Lower leg skin (tissue), 4 donors: ENCODE measurements around the gene FHOD3. TPM values are rescaled to one million over a fixed set of nuclear protein-coding genes. Genes with fewer than 3 reads are reported as not detected.

Experiments
- DNase-seq, 2 donors: peaks; one replicate each; pipeline ENCODE4 v3.0.0-alpha.2; 2019; ENCODE audit warnings: low spot score in 2 of 2
- H3K4me3 ChIP-seq: fragments of 200-600 bp; sonication (generic); 2 replicates; pipeline ENCODE4 v1.5.1; 2017; ENCODE audit warnings: mild to moderate bottlenecking, low read depth; ENCODE audit not compliant: poor library complexity, severe bottlenecking
- POLR2A ChIP-seq, 2 donors: fragments of 450-650 bp; IDR thresholded peaks; one replicate each; pipeline ENCODE4 v1.6.1; 2016 to 2017; ENCODE audit warnings: antibody characterized with exemption in 2 of 2, mild to moderate bottlenecking in 1 of 2, moderate library complexity in 1 of 2
- WGBS, 2 donors: methylation state at CpG; one replicate each; pipeline ENCODE4 v1.1.5; 2018; 5-methylcytosine and 5-hydroxymethylcytosine counted together
- intact Hi-C: fragments of 100-400 bp; cut with DNase I; formaldehyde crosslinking; loops from one replicate; pipeline ENCODE4 v1.15.0; 2023; ENCODE audit warnings: low total_unique reads
- total RNA-seq, 4 donors: library from RNA; depleted of rRNA; stranded (reverse); fragments of >200 nt; gene quantifications; one replicate each; pipeline ENCODE4 v1.1.0, GENCODE V29; 2016
- TF ChIP-seq, protein P1 (sequence below), 3 donors: fragments of 450-650 bp; IDR thresholded peaks; one replicate each; pipeline ENCODE4 v1.5.1; 2016; ENCODE audit warnings: antibody characterized with exemption in 3 of 3, mild to moderate bottlenecking in 3 of 3, moderate library complexity in 2 of 3

Gene FHOD3
- total RNA-seq, 4 donors from 2014 or later = 5.3 to 15.1 (median 7.8) TPM

GRCh38 chr18:36295214-36295613, 2.3 kb upstream of the FHOD3 start:
- no peak for DNase-seq
- intact Hi-C loops = no loop called here
- 87 to 88% methylated on average over 1 of the region's 1 CpG for WGBS, 2 donors
- H3K4me3 ChIP-seq = no peak overlapping the region
- TF ChIP-seq, protein P1, sequence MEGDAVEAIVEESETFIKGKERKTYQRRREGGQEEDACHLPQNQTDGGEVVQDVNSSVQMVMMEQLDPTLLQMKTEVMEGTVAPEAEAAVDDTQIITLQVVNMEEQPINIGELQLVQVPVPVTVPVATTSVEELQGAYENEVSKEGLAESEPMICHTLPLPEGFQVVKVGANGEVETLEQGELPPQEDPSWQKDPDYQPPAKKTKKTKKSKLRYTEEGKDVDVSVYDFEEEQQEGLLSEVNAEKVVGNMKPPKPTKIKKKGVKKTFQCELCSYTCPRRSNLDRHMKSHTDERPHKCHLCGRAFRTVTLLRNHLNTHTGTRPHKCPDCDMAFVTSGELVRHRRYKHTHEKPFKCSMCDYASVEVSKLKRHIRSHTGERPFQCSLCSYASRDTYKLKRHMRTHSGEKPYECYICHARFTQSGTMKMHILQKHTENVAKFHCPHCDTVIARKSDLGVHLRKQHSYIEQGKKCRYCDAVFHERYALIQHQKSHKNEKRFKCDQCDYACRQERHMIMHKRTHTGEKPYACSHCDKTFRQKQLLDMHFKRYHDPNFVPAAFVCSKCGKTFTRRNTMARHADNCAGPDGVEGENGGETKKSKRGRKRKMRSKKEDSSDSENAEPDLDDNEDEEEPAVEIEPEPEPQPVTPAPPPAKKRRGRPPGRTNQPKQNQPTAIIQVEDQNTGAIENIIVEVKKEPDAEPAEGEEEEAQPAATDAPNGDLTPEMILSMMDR (IDR thresholded peaks at IDR 0.05) = no peak
- TF ChIP-seq POLR2A (IDR thresholded peaks at IDR 0.05) = no peak

- no peak overlapping the region for H3K4me3 ChIP-seq
- intact Hi-C loops = no loop called here
- WGBS, 2 donors = 53 to 58% methylated on average over 21 of the region's 21 CpGs
- no peak for DNase-seq
- no peak for TF ChIP-seq POLR2A (IDR thresholded peaks at IDR 0.05)
- TF ChIP-seq, protein P1 (IDR thresholded peaks at IDR 0.05) = no peak
Observed at GRCh38 chr18:36295880-36296301, 1.6 kb upstream of the FHOD3 start.

DNA sequence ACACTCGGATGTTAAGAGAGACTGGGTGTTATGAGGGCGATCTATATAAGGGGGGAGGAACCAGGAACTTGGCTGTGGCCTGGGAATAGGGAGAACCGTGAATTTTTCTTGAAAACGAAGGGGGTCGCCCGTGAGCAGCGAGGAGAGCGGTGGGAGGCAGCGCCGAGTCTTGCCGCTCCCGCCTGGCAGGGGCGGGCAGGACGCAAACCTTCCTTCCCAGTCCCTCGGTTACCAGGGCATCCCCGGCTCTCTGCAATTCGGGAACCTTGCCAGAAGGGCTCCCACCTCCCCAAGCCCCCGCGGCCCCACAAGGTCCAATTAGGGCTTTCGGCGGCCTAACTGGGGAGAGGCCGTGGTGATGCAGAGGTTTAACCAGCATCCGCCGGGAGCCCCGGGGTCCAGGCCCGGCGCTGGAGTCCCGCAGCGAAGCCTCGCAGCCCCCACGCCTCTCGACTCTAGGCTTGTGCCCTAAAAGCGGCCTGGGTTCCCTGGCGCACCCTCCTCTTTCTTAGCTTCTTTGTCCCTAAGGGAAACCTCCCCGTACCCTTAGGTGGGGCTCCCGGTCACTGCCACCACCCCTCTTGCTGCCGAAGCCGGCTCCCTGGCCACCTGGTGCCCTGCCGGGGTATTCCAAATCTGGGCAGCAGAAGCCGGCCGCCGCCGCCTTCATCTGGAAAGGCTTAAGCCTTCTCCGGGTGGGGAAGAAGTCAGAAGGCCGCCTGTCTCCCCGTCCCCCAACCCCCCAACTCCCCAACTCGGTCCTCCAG, 680 bp upstream of the FHOD3 start:
- 1% methylated on average over 31 to 44 of the region's 47 CpGs for WGBS, 2 donors
- intact Hi-C loops = no loop called here
- peak overlapping the region; percentile 32 for H3K4me3 ChIP-seq
- no peak for TF ChIP-seq POLR2A (IDR thresholded peaks at IDR 0.05)
- TF ChIP-seq, protein P1 (IDR thresholded peaks at IDR 0.05) = no peak
- peak in 1 of 2 donors; percentile 93 for DNase-seq

DNA sequence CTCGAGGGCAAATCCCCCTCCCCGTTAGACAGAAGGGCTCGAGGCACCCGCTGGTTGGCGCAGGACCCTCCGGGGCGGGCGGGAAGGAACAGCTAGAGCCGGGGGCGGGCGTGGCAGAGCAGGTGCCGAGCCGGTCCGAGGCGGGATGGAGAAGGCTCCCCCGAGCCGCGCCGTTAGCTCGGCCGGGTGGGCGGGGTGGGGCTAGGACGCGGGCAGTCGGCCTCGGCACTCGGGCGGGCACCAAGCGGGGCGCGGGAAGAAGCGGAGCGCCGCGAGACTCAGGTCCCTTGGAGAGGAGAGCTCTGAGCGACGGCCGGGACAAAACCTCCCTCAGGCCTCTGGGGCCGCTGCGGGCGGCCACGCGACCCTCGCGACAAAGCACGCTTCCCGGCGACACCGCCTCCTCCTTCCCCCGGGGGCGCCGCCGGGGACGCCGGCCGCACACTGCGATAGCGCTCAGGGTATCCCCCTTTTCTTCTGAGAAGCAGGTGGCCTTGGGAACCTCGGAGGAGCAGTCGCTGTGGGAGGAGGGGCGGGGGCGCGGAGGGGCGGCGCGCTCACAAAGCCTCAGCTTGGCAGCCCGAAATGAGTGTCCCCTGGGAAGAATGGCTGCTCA, 721 bp downstream of the FHOD3 start:
- 1 to 3% methylated on average over 38 to 47 of the region's 67 CpGs for WGBS, 2 donors

DNA sequence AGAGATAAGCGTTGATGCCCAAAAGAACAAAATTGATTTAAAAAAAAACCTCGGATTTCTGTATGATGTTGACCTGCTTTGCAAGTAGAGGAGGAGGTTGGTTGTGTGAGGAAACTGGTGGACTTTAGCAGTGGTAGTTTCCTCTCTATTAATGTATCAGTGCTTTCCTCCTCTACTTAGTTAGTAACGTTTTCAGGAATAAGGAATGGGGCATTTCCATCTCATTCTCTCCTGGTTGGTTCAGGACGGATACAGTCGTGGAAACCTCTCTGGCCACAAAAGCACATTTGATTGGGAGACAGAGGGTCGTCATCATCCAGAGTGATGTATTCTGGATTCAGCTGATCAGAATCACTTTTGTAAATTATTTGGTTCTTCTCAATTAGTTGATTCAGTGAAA, 1.5 kb downstream of the FHOD3 start:
- DNase-seq = no peak
- 82 to 88% methylated on average over 6 of the region's 6 CpGs for WGBS, 2 donors
- TF ChIP-seq, protein P1 (IDR thresholded peaks at IDR 0.05) = no peak
- TF ChIP-seq POLR2A (IDR thresholded peaks at IDR 0.05) = no peak
- no peak overlapping the region for H3K4me3 ChIP-seq
- intact Hi-C loops = no loop called here

More for the DNA sequence above, 721 bp downstream of the FHOD3 start:
- H3K4me3 ChIP-seq = peak overlapping the region; percentile 31
- TF ChIP-seq, protein P1 (IDR thresholded peaks at IDR 0.05) = no peak
- no peak for DNase-seq
- intact Hi-C loops = no loop called here
